Endothelial cell of umbilical vein (primary cell): ENCODE data around the gene TSC22D1. TPM values are rescaled to one million over a fixed set of nuclear protein-coding genes. Genes with fewer than 3 reads are reported as not detected.
A peak's percentile ranks its signal among the peaks of the same experiment; 100 is the strongest.

Source experiments
- BruUV-seq: library from RNA; stranded (reverse); fragments of 400-500 nt; replicated peaks from 2 replicates; lab custom pipeline; 2021; lab: Mats Ljungman, UMichigan
- CTCF ChIA-PET: fragments of 300-600, 350-600 bp; sonication (Branson Sonifier 250); formaldehyde crosslinking; loops from one replicate; lab custom pipeline; 2021; ENCODE audit warnings: antibody characterized with exemption, inconsistent platforms; lab: Charles Lee
- POLR2A ChIA-PET: fragments of 300-600, 350-600 bp; sonication (Branson Sonifier 250); formaldehyde crosslinking; loops from one replicate; lab custom pipeline; 2021; ENCODE audit warnings: antibody characterized with exemption, inconsistent platforms; lab: Charles Lee
- DNase-seq: peaks from one replicate; pipeline ENCODE4 v3.0.0-alpha.2; 2011; ENCODE audit warnings: low read depth, low spot score
- FAIRE-seq: peaks from 2 replicates; lab custom pipeline; 2011; peaks lifted over from hg19 to GRCh38; lab: Jason Lieb, UNC
- H2AFZ ChIP-seq: 2 replicates; pipeline ENCODE4 v1.6.0; 2012; ENCODE audit warnings: low read depth, low read length, control low read depth, inconsistent platforms
- H3K27ac ChIP-seq: 2 replicates; pipeline ENCODE4 v1.5.1; 2011; ENCODE audit warnings: low read depth, mild to moderate bottlenecking, control low read depth, low read length, moderate library complexity; ENCODE audit not compliant: insufficient read depth
- H3K27me3 ChIP-seq, 2 experiments: 2 replicates each; pipeline versions ENCODE4 v1.6.0 to v1.6.1; 2011; ENCODE audit warnings: low read length in 2 of 2, mixed read lengths in 1 of 2; ENCODE audit not compliant: control insufficient read depth in 2 of 2, insufficient read depth in 2 of 2
- H3K36me3 ChIP-seq, 2 experiments: 2 replicates in 1 of 2; 3 replicates in 1 of 2; pipeline ENCODE4 v1.5.1; 2011; ENCODE audit warnings: low read length in 2 of 2, mild to moderate bottlenecking in 1 of 2, moderate library complexity in 1 of 2; ENCODE audit not compliant: control insufficient read depth in 2 of 2, insufficient read depth in 2 of 2; ENCODE audit errors: extremely low read depth in 1 of 2
- H3K4me1 ChIP-seq: 3 replicates; pipeline ENCODE4 v1.5.1; 2011; ENCODE audit warnings: mild to moderate bottlenecking, low read length; ENCODE audit not compliant: control insufficient read depth, insufficient read depth; ENCODE audit errors: extremely low read depth
- H3K4me2 ChIP-seq: 2 replicates; pipeline ENCODE4 v1.6.1; 2011; ENCODE audit warnings: low read length, control low read depth, mixed read lengths; ENCODE audit not compliant: insufficient read depth
- H3K4me3 ChIP-seq, 3 experiments: fragments of 200-600 bp in 1 of 3; sonication (generic), shearing (Covaris generic) in 1 of 3; replicated peaks in 1 of 3; 2 replicates each; pipeline ENCODE4 v1.5.1; 2011 to 2016; ENCODE audit warnings: control low read depth in 3 of 3, low read length in 3 of 3, mild to moderate bottlenecking in 2 of 3, inconsistent platforms in 1 of 3, low read depth in 1 of 3, moderate library complexity in 1 of 3; ENCODE audit not compliant: insufficient read depth in 1 of 3
- H3K79me2 ChIP-seq: 2 replicates; pipeline ENCODE4 v1.6.0; 2012; ENCODE audit warnings: low read length, inconsistent platforms; ENCODE audit not compliant: control insufficient read depth, insufficient read depth
- H3K9ac ChIP-seq: replicated peaks from 2 replicates; pipeline ENCODE3; 2011; ENCODE audit warnings: low read length, control low read depth; ENCODE audit not compliant: insufficient read depth; ENCODE audit errors: extremely low read depth
- H3K9me1 ChIP-seq: replicated peaks from 3 replicates; pipeline ENCODE4 v1.6.0; 2011; ENCODE audit warnings: mild to moderate bottlenecking, low read length; ENCODE audit not compliant: control insufficient read depth, insufficient read depth; ENCODE audit errors: extremely low read depth
- H3K9me3 ChIP-seq: replicated peaks from 2 replicates; pipeline ENCODE4 v1.5.1; 2012; ENCODE audit warnings: low read length, inconsistent platforms; ENCODE audit not compliant: control insufficient read depth, insufficient read depth
- H4K20me1 ChIP-seq: replicated peaks from 2 replicates; pipeline ENCODE3; 2011; ENCODE audit warnings: mild to moderate bottlenecking, low read length; ENCODE audit not compliant: control insufficient read depth, insufficient read depth; ENCODE audit errors: extremely low read depth
- FOS ChIP-seq: IDR thresholded peaks from 2 replicates; pipeline ENCODE4 v1.6.1; 2011; ENCODE audit warnings: mild to moderate bottlenecking, low read length, moderate library complexity, borderline replicate concordance; ENCODE audit not compliant: insufficient read depth
- MYC ChIP-seq: IDR thresholded peaks from one replicate; pipeline ENCODE4 v1.6.1; 2011; ENCODE audit warnings: mild to moderate bottlenecking, low read depth, low read length
- POLR2A ChIP-seq: IDR thresholded peaks from 2 replicates; pipeline ENCODE4 v1.6.1; 2012; ENCODE audit warnings: low read depth, mild to moderate bottlenecking, control low read depth, low read length
- POLR2AphosphoS5 ChIP-seq: IDR thresholded peaks from 2 replicates; pipeline ENCODE4 v1.6.1; 2012; ENCODE audit warnings: low read depth, mild to moderate bottlenecking, control low read depth, low read length, moderate library complexity; ENCODE audit not compliant: insufficient read depth
- dilution Hi-C: fragments of 300-500 bp; cut with MboI; formaldehyde crosslinking; loops from one replicate; pipeline ENCODE4 v1.15.0; 2019; ENCODE audit warnings: low sequenced_read_pairs; ENCODE audit not compliant: extremely low pct_ligation_motif_present
- intact Hi-C: fragments of 100-400 bp; cut with micrococcal nuclease; formaldehyde crosslinking; loops from one replicate; pipeline ENCODE4 v1.10.0; 2022
- polyA plus RNA-seq, 4 experiments: library from polyadenylated mRNA; depleted of rRNA in 3 of 4; stranded (reverse) in 3 of 4; unstranded in 1 of 4; fragments of >200 nt; gene quantifications; 2 replicates each; pipeline versions ENCODE4 v1.2.1 to v1.2.3, GENCODE V29; 2011 to 2012; ENCODE audit warnings: missing spikeins in 1 of 4
- total RNA-seq: library from RNA; stranded (reverse); gene quantifications from 2 replicates; pipeline ENCODE4 v1.2.3, GENCODE V29; 2021
- TF ChIP-seq, protein P1 (sequence below), 2 donors: IDR thresholded peaks; 1 replicate in 1 of 2; 2 replicates in 1 of 2; pipeline ENCODE4 v1.5.1; 2011; ENCODE audit warnings: low read length in 2 of 2, mild to moderate bottlenecking in 2 of 2, moderate library complexity in 2 of 2, control low read depth in 1 of 2, inconsistent platforms in 1 of 2, low read depth in 1 of 2; ENCODE audit not compliant: insufficient read depth in 1 of 2; ENCODE audit errors: extremely low read depth in 1 of 2

Gene TSC22D1
- total and polyA plus RNA-seq, 2 donors (not counting 3 experiments of a cell fraction or from before 2014, with no cell fraction given): 47.7 to 51.8 TPM

DNA sequence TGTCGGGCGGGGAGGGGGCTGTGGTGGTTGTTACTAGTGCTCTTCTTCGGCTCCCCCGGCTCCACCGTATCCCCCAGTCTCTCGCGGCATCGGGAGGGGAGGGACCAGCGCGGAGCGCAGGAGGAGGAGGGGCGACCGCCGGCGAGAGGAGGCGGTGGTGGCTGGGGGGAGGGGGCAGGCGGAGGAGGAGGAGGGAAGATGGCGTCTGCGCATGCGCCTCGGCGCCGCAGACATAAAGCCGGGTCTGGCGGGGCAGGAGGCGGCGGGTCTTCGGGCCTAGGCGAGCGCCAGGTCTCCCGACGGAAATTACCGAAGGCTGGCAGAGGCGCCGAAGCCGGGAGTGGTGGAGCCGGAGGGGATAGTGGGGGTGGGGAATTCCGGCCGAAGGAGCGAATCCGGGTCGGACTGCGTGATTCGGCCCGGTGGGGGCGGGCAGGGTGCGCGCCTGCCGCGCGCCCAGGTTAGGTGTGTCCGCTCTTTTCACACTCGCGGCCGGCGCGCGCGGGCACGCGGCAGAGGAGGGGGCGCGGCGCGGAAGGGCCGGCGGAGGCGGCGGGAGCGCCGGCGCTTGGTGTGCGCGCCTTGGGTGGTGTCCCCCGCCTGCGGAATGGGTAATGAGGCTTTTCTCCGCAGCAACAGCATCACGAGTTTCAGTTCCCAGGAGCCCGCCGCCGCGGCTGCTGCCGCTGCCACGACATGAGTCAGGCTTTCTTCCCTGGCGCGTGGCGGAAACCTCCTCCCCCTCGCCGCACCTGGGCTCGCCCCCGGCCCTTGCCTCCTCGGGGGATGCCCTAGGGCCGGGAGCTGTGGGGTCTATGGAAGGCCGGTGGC, 1.3 kb upstream of the TSC22D1 start:
- dilution Hi-C loops (no loop called here), intact Hi-C loops (loop anchor here (1.0 to 5.0 kb wide), 12 partner anchors 95 to 435 kb away; no protein-coding TSS in a partner anchor)
- ChIA-PET POLR2A (no interaction called here), CTCF (no interaction called here)
- Histone ChIP-seq H3K9me1 (no peaks in the 10 kb centered on the region), H3K36me3 (peaks cover 0 to 3% of the 10 kb centered on the region in 2 experiments), H2AFZ (peak overlapping the region; percentile 79), H3K4me3 (peak overlapping the region; percentile 64 to 80 (median 72)), H3K9ac (peak overlapping the region; percentile 89), H3K9me3 (no peaks in the 10 kb centered on the region), H3K27me3 (no peaks in the 10 kb centered on the region), H3K4me1 (peaks cover 37% of the 10 kb centered on the region), H3K4me2 (peak overlapping the region; percentile 67), H3K27ac (peak overlapping the region; percentile 91), H4K20me1 (no peaks in the 10 kb centered on the region), H3K79me2 (peaks cover 38% of the 10 kb centered on the region)
- BruUV-seq: no TSS peak
- FAIRE-seq: peak; percentile 92
- TF ChIP-seq, protein P1, sequence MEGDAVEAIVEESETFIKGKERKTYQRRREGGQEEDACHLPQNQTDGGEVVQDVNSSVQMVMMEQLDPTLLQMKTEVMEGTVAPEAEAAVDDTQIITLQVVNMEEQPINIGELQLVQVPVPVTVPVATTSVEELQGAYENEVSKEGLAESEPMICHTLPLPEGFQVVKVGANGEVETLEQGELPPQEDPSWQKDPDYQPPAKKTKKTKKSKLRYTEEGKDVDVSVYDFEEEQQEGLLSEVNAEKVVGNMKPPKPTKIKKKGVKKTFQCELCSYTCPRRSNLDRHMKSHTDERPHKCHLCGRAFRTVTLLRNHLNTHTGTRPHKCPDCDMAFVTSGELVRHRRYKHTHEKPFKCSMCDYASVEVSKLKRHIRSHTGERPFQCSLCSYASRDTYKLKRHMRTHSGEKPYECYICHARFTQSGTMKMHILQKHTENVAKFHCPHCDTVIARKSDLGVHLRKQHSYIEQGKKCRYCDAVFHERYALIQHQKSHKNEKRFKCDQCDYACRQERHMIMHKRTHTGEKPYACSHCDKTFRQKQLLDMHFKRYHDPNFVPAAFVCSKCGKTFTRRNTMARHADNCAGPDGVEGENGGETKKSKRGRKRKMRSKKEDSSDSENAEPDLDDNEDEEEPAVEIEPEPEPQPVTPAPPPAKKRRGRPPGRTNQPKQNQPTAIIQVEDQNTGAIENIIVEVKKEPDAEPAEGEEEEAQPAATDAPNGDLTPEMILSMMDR (IDR thresholded peaks at IDR 0.05; ENCODE audit: extremely low read depth in 1 of 2, insufficient read depth in 1 of 2, low read depth in 1 of 2, low read length in 2 of 2): no peak
- TF ChIP-seq POLR2AphosphoS5 (peak; percentile 85), POLR2A (peak; percentile 88), FOS (peak; percentile 41), MYC (peak; percentile 2)
- peak; percentile 96 for DNase-seq
